Measurements from ENCODE around the gene KRT33B.

GRCh38 chr17:41403404-41404023 lies 33.9 kb upstream of the KRT33B start:
- TF ChIP-seq CTCF (IDR thresholded peaks at IDR 0.05; ENCODE audit: insufficient read depth, low read depth, low read length) (no peak), EZH2 (IDR thresholded peaks at IDR 0.05; ENCODE audit: insufficient read depth, low read length) (no peak)
